ENCODE measurements around the gene HSPA4L. TPM values are rescaled to one million over a fixed set of nuclear protein-coding genes. Genes with fewer than 3 reads are reported as not detected.
A peak's percentile ranks its signal among the peaks of the same experiment; 100 is the strongest.

The HSPA4L gene
- 4.8 TPM for total RNA-seq
- long read RNA-seq, full-length matches to known transcripts: 3 of 6 reads
- long read RNA-seq, partial matches to known transcripts: 3 of 6 reads
- long read RNA-seq, other reads (novel, unspliced or antisense): 0 of 6 reads

DNA sequence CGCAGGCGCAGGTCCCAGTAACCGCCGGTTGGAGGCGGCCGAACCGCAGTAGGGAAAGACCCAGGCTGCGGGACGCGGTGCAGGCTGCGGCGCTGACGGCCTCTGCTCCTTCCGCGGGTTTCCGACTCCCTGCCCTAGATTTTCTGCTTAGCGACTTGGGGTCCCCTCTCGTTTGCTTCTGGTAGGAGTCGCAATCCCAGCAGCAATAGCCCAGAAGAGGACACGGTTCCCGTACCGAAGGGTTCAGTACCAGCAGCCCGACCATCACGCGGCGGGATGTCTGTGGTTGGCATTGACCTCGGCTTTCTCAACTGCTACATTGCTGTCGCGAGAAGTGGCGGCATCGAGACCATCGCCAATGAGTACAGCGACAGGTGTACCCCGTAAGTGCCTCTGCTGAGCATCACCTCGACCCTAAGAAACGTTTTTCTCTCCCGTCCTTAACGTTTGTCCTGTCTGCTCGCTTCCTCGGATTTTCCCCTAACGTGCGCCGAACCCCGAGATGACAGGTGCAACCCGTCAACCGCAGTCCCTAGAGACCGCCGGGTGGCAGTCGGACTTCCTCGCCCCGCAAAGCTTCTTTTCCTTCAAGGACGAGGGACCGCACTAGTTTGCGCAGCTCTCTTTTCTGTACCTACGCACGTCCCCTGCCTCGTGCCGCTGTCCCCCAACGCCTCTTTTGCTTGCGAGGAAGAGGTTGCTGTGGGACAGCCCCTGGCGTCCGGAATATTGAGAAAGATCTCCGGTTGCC, at the start of gene HSPA4L:
TSS of gene HSPA4L (plus strand) at position 48 of the 751 bp plus-strand sequence. CDS start at position 277, 229 bp downstream.
- DNase-seq (peak; percentile 69), ATAC-seq (ENCODE audit: poor library complexity) (peak; percentile 68)
- intact Hi-C loops (cut with DNase I): no loop called here

DNA sequence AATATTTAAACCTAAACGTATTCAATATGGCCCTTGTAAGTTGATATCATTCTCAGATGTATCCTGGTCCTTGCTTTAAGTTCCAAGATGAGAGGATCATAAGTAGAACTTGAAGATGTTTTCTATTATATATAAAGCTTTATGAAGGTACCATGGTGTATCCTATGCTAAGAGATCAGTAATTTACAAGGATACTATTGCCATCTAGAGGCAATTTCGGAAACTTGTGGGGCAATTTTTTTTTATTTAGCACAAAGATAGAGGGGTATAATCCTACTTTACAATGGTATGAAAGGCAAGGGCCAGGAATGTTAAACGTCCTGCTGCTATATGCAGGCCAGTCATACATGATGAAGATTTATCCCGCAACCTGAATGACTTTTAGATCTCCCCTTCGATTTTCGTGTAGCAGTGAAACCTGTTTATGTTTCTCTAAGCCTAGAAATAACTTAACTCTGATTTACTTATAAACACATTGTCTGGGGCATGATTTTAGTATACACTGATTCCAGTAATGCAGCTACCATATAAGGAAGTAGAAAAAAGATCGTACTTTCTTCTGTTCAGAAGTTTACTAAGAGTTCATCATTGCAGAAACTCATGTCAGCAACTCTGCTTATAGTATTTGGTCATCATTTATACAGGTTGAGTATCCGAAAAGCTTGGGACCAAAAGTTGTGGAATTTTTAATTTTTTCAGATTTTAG, 49.3 kb upstream of the HSPA4L start:
- intact Hi-C loops (cut with DNase I): loop anchor here (5.0 kb wide), 1 partner anchor 125 kb away; no protein-coding TSS in a partner anchor
- DNase-seq (no peak), ATAC-seq (ENCODE audit: poor library complexity) (peak; percentile 48)

DNA sequence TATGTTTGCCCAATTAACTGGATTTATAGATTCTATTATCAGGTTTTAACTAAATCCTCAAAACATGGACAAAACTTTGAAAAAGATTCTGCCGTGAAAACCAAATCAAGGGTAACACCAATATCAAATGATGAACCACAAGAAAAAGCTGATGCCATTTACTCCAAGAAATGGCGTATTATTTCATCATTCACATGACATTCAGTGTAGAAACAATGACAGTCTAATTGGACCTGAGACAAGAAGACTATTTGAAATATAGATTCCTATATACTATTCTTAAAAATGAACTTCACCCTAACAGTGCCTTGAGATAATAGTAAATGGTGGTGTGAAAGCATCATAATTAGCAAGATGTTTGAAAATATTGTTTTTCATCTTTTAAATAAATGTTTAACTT, 47.1 kb upstream of the HSPA4L start:
- intact Hi-C loops (cut with DNase I): loop anchor here (5.0 kb wide), 1 partner anchor 128 kb away; no protein-coding TSS in a partner anchor
- DNase-seq (no peak), ATAC-seq (ENCODE audit: poor library complexity) (no peak)

DNA sequence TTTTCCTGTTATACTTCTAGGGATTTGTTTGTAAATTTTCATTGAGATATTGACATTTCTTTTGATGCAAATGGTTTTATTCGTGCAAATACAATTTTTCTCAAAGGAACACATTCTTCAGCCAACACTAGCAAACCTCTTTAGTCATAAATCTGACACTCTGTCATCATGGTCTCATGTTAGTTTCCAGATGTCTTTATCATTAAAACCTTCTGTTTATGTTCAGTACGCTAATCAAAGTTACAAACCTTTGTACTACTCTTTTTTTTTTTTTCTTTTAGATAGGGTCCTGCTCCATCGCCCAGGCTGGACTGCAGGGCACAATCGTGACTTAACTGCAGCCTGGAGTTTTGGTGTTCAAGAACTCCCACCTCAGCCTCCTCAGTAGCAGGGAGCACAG, 44.8 kb upstream of the HSPA4L start:
- no peak for ATAC-seq (ENCODE audit: poor library complexity)
- DNase-seq: no peak
- intact Hi-C loops (cut with DNase I): no loop called here

DNA sequence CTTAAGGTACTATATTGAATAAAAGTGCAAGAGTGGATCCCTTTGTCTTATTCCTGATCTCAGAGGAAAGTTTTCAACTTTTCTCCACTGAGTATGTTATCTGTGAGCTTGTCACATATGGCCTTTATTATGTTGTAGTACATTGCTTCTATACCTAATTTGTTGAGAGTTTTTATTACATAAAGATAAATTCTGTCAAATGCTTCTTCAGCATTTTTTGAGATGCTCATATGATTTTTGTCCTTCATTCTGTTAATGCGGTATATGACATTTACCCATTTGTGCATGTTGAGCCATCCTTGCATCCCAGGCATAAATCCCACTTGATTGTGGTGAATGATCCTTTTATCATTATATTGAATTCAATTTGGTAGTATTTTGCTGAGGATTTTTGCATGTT, 40.9 kb upstream of the HSPA4L start:
- ATAC-seq (ENCODE audit: poor library complexity): no peak
- intact Hi-C loops (cut with DNase I): no loop called here
- no peak for DNase-seq

DNA sequence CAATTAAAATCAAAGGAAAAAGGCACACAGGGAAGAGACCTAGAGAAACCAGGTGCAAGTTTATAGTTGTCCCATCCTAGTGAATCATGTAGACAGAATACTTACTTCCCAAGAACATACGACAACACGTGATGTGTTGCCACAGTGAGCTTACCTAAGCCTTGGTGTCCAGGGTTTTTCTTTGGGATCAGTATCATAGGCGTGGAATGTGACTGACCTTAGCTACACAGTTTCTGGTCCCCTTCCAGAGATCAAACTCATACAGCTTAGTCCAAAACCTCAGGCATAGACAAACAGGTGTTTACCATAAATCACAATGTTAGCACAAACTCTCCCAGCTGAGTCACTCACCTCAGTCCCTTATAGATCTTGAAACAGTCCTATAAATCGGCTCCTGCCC, 34.2 kb upstream of the HSPA4L start:
- intact Hi-C loops (cut with DNase I): no loop called here
- DNase-seq: no peak
- ATAC-seq (ENCODE audit: poor library complexity): no peak

DNA sequence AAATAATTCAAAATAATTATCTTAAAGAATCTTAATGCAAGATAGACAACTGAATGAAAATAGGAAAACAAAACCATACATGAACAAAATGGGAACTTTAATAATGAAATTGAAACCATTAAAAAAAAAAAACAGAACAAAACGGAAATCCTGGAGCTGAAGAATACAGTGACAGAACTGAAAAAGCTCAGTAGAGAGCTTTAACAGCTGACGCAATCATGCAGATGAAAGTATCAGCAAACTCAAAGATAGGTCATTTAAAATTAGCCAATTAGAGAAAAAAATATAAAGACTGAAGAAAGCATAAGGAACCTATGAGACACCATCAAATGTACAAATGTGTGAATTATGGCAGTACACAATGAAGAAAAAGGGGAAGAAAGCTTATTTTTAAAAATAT, 33.2 kb upstream of the HSPA4L start:
- intact Hi-C loops (cut with DNase I): no loop called here
- no peak for ATAC-seq (ENCODE audit: poor library complexity)
- no peak for DNase-seq

DNA sequence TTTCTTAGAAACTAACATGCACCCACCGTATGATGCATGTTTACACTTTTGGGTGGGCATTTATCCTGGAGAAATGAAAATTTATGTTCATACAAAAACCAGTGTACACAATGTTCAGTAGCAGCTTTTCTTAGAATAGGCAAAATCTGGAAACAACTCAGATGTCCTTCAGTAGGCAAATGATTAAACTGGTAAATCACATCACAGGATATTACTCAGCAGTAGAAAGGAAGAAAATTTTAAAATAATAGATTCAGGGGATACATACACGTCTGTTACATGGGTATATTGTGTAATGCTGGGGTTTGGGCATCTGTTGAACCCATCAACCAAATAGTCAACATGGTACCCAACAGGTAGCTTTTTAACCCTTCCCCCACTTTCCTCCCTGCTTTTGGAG, 25.2 kb upstream of the HSPA4L start:
- intact Hi-C loops (cut with DNase I): no loop called here
- ATAC-seq (ENCODE audit: poor library complexity) (no peak), DNase-seq (no peak)

DNA sequence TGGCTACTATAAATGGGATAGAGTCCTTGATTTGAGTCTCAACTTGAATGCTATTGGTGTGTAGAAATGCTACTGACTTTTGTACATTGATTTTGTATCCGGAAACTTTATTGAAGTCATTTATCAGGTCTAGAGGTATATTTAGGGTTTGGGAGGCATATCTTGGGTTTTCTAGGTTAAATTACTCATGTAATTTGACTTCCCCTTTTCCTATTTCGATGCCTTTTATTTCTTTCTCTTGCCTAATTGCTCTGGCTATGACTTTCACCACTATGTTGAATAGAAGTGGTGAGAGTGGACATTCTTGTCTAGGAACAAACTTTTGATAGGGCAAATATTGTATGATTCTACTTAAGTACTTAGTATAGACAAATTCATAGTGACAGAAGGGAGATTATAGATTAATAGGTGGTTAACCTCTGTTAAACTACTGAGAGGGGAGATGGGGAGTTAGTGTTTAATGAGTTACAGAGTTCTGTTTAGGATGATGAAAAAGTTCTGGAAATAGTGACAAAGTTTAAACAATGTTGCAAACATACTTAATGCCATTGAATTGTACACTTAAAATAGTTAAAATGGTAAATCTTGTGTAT, 22.8 kb upstream of the HSPA4L start:
- ATAC-seq (ENCODE audit: poor library complexity): no peak
- DNase-seq: no peak
- intact Hi-C loops (cut with DNase I): no loop called here

DNA sequence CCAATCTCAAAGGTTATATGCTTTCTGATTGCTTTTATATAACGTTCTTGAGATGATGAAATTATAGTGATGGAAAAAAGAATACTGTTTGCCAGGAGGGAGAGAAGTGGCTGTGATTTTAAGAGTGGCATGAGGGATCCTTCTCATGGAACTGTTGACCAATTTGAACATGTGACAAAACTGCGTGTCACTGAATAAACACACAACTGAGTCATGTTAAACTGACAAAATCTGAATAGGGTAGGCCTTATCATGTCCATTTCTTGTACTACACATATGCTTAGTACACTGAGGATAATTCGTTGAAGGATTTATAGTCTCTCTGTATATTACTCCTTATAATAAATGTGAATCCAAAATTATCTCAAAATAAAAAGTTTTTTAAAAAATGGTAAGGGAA, 22.2 kb upstream of the HSPA4L start:
- ATAC-seq (ENCODE audit: poor library complexity): no peak
- intact Hi-C loops (cut with DNase I): no loop called here
- no peak for DNase-seq

DNA sequence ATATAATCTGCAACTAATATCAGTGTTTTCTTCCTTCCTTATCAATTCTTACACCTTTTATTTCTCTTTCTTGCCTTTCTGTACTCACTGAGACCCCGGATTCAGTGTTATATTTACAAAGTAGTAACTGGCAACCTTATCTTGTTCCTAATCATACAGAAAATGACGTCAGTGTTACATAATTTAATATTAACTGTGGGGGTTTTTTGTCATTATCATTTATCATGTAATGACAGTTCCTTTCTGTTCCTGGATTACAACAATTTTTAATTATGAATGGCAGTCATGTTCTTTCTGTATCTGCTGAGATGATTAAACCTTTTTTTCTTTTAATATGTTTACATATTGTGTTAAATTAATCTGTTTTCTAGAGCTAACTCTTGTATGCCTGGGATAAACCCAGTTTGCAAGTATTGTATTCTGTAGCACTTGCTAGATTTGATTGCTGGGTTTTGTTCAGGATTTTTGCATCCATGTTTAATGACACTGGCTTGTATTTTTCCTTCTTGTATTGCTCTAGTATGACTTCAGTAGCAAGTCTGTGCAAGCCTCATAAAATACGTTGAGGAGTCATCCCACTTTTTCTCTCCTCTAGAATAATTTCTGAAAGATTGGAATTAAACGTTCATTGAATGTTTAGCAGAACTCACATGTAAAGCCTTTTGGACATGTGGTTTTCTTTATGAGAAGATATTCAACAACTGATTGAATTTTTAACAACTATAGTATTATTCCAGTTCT, 10.4 kb upstream of the HSPA4L start:
- intact Hi-C loops (cut with DNase I): no loop called here
- ATAC-seq (ENCODE audit: poor library complexity): no peak
- DNase-seq: no peak

DNA sequence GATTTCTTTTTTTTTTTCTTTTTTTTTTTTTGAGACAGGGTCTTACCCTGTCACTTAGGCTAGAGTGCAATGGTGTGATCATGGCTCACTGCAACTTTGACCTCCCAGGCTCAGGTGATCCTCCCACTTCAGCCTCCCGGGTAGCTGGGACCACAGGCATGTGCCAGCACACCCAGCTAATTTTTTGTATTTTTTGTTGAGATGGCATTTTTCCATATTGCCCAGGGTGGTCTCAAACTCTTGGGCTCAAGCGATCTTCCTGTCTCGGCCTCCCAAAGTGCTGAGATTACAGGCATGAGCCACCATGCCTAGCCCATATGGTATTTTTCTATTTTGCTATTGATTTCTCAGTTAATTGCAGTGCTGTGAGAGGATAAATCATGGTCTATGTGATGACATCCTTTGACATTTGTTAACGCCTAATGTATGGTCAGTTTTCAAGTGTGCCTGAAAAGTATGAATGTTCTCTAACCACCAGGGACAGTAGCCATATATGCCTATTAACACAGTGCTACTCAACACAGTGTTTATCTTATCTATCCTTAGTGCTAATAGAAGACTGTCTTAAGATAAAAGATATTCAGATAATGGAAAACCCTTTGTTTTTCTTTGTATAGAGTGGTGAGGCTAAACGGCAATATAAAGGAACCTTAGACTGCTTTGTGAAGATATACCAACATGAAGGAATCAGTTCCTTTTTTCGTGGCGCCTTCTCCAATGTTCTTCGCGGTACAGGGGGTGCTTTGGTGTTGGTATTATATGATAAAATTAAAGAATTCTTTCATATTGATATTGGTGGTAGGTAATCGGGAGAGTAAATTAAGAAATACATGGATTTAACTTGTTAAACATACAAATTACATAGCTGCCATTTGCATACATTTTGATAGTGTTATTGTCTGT, 9.1 kb upstream of the HSPA4L start:
- ATAC-seq (ENCODE audit: poor library complexity) (no peak), DNase-seq (no peak)
- intact Hi-C loops (cut with DNase I): no loop called here

DNA sequence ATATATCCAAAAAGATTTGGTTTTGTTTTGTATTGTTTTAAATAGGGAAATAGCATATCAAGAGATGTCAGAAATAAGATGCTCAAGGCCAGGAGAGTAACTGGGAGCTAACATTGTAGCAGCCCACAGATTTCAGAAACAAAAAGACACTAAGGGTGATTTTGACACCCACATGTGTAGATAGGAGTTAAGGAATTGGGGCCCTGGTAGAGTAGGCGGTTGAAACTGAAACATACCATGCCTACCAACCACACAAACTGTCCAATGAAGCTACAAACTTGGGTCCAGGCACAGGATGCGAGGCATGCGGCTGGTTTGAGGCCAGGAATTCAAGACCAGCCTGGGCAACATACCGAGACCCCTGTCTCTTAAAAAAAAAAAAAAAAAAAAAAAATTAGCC, 6.3 kb upstream of the HSPA4L start:
- intact Hi-C loops (cut with DNase I): no loop called here
- DNase-seq (no peak), ATAC-seq (ENCODE audit: poor library complexity) (no peak)

DNA sequence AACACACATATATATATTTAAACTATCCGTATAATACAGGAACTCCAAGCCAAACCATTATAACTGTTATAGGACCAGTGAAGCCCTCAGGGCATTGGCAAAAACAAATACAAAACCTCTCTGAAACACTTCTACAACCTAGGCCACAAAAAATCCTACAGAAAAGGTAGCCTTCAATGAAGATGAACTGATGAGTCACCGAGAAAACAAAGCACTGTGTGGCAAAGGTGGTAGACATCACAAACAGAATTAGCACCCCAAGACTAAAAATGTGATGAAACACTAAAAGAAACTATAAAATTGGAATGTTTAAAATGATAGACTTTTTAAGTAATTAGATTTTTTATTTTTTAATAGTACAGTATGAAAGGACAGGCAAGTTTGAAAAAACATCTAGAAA, 5.5 kb upstream of the HSPA4L start:
- ATAC-seq (ENCODE audit: poor library complexity) (no peak), DNase-seq (no peak)
- intact Hi-C loops (cut with DNase I): no loop called here

DNA sequence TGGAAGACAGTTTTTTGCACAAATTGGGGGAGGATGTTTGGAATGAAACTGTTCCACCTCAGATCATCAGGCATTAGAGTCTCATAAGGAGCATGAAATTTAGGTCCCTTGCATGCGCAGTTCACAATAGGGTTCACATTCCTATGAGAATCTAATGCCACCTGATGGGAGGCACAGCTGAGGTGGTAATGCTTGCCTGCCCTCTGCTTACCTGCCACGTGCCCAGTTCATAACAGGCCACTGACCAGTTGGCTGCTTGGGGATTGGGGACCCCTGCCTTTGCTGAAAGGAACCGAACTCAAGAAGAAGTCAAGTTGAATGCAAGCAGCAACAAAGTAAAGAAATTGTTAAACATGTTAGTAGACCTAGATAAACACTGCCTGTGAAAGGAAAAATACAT, 4.6 kb upstream of the HSPA4L start:
- ATAC-seq (ENCODE audit: poor library complexity): no peak
- intact Hi-C loops (cut with DNase I): no loop called here
- no peak for DNase-seq

DNA sequence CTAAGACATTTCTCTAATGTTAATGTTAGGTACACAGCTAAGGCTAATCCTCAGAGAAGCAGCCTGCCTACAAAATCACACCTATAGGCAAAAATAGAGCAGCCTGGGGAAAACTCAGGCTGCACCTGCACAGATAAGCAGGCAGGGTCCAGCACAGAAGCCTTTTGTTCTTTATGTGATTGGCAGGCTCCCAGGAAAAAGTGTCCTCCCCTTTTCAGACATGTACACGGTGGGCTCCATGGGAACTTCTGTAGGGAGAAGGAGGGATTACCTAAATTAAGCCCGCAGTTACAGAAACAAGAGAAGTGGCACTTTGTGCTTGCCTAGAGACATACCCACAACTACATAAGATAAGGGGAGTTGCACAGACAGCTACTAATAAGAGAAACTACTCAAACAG, 4.0 kb upstream of the HSPA4L start:
- DNase-seq: no peak
- intact Hi-C loops (cut with DNase I): no loop called here
- ATAC-seq (ENCODE audit: poor library complexity): no peak

DNA sequence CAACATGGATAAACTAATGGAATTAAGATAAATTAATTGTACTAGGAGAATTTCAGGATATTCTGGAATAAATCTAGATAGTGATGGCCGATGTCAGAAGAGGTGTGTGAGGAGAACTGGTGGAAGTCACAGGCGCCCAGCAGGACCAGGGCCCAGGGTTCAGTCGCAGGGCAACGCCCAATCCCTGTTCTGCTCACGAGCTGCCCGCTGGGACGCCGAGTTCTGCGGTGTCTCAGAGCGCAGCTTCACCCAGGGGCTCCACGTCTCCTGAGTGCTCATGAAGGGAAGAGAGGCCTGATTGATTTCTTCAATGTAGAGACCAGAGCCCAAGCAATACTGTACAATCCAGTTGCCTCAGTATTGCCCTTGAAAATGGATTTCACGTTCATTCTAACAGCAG, 1.5 kb upstream of the HSPA4L start:
- DNase-seq: no peak
- intact Hi-C loops (cut with DNase I): no loop called here
- no peak for ATAC-seq (ENCODE audit: poor library complexity)

DNA sequence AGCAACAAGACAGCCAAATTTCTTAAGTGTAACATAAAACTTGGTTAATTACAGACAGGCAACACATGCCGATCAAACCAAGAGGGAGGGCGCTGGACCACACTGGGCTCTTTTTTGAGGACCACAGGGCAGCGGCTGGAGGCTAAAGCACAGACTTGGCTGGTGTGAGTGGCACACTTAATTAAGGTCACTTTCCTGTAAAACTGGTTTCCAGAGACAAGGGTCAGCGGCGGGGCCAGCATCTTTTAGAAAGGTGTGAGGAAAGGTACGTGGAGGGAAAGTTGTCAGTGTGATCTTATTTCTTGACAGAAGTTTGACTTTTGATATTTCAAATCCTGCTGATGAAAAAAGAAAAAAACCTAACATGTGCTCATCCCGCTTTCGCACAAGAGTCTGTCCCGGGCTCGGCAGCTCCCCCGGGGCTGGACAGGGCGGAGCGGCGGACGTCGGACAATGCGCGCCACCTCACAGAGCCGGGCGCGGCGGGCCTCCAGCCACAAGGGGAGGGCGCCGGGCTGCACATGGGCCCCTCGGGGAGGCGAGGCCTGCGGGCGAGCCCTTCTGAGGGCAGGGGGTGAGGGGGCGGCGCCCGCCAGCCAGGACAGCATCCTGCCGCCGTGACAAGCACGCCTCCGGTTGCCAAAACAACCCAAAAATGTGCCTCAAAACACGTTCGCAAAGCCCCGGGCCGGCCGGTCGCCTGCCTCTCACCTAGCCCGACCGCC, 660 bp upstream of the HSPA4L start:
- DNase-seq (peak; percentile 76), ATAC-seq (ENCODE audit: poor library complexity) (peak; percentile 71)
- intact Hi-C loops (cut with DNase I): no loop called here

Measured in Right ventricle myocardium superior (tissue), 1 donor.